Neural cell (in vitro differentiated cells): Measurements from ENCODE around the gene ABCC9.

ENCODE experiments used
- CTCF ChIP-seq: fragments of 450-650 bp; IDR thresholded peaks from 2 replicates; pipeline ENCODE4 v1.5.1; 2014; ENCODE audit warnings: antibody characterized with exemption, mild to moderate bottlenecking, moderate library complexity; ENCODE audit not compliant: poor library complexity, severe bottlenecking
- EP300 ChIP-seq: fragments of 450-650 bp; conservative IDR thresholded peaks from 2 replicates; pipeline ENCODE4 v1.6.1; 2014; ENCODE audit warnings: antibody characterized with exemption, mild to moderate bottlenecking, moderate library complexity; ENCODE audit not compliant: poor library complexity, severe bottlenecking
- EZH2 ChIP-seq: fragments of 200-600, 300-800 bp; shearing (Covaris generic), sonication (generic); IDR thresholded peaks from 2 replicates; pipeline ENCODE4 v1.6.1; 2014; ENCODE audit warnings: antibody characterized with exemption, low read length, borderline replicate concordance, mild to moderate bottlenecking; ENCODE audit not compliant: insufficient read depth, poor library complexity, severe bottlenecking
- MXI1 ChIP-seq: fragments of 450-650 bp; conservative IDR thresholded peaks from 2 replicates; pipeline ENCODE4 v1.6.1; 2014; ENCODE audit warnings: antibody characterized with exemption, mild to moderate bottlenecking; ENCODE audit not compliant: poor library complexity, severe bottlenecking
- POLR2AphosphoS5 ChIP-seq: IDR thresholded peaks from 2 replicates; pipeline ENCODE4 v1.6.1; 2012
- RAD21 ChIP-seq: fragments of 450-650 bp; conservative IDR thresholded peaks from 2 replicates; pipeline ENCODE4 v1.6.1; 2014; ENCODE audit warnings: antibody characterized with exemption, mild to moderate bottlenecking, moderate library complexity
- REST ChIP-seq: IDR thresholded peaks from 2 replicates; pipeline ENCODE4 v1.6.1; 2012; ENCODE audit warnings: borderline replicate concordance
- SMC3 ChIP-seq: fragments of 450-650 bp; conservative IDR thresholded peaks from 2 replicates; pipeline ENCODE4 v1.6.1; 2014; ENCODE audit warnings: antibody characterized with exemption, mild to moderate bottlenecking, moderate library complexity; ENCODE audit not compliant: poor library complexity
- TAF1 ChIP-seq: IDR thresholded peaks from 2 replicates; pipeline ENCODE4 v1.6.1; 2012; ENCODE audit warnings: low read depth

GRCh38 chr12:21879312-21879711 is 61.9 kb downstream of the ABCC9 start:
- TF ChIP-seq CTCF: no peak
- TF ChIP-seq TAF1: no peak
- TF ChIP-seq SMC3: no peak
- no peak for TF ChIP-seq EZH2
- TF ChIP-seq EP300: no peak
- TF ChIP-seq REST: no peak
- TF ChIP-seq RAD21: no peak
- TF ChIP-seq POLR2AphosphoS5: no peak
- no peak for TF ChIP-seq MXI1
